Breast epithelium (tissue), 4 donors: ENCODE results near the gene FRMD3. TPM values are rescaled to one million over a fixed set of nuclear protein-coding genes. Genes with fewer than 3 reads are reported as not detected.

Experiments used
- DNase-seq, 2 donors: peaks; one replicate each; pipeline ENCODE4 v3.0.0-alpha.2; 2019; ENCODE audit warnings: low spot score in 2 of 2
- H3K27ac ChIP-seq, 2 donors: fragments of 200-600 bp; sonication (generic) in 1 of 2; one replicate each; pipeline ENCODE4 v1.5.1; 2016 to 2019; ENCODE audit warnings: mild to moderate bottlenecking in 1 of 2
- H3K27me3 ChIP-seq, 2 donors: fragments of 200-600 bp; sonication (generic) in 1 of 2; one replicate each; pipeline versions ENCODE4 v1.5.1 to v1.6.0; 2017 to 2019; ENCODE audit warnings: control low read depth in 1 of 2, mild to moderate bottlenecking in 1 of 2
- H3K36me3 ChIP-seq: fragments of 200-600 bp; one replicate; pipeline ENCODE4 v1.5.1; 2019
- H3K4me1 ChIP-seq, 2 donors: fragments of 200-600 bp; sonication (generic); one replicate each; pipeline ENCODE4 v1.5.1; 2016 to 2019; ENCODE audit warnings: control low read depth in 1 of 2
- H3K4me3 ChIP-seq, 3 donors: fragments of 200-600 bp; sonication (generic); 1 replicate in 2 of 3; 2 replicates in 1 of 3; pipeline ENCODE4 v1.5.1; 2016 to 2019; ENCODE audit warnings: mild to moderate bottlenecking in 3 of 3, moderate library complexity in 2 of 3
- H3K9me3 ChIP-seq, 2 donors: fragments of 200-600 bp; sonication (generic) in 1 of 2; one replicate each; pipeline ENCODE4 v1.5.1; 2016 to 2019; ENCODE audit warnings: control low read depth in 1 of 2
- CTCF ChIP-seq, 3 donors: fragments of 450-650 bp; IDR thresholded peaks; one replicate each; pipeline ENCODE4 v1.5.1; 2016 to 2017; ENCODE audit warnings: antibody characterized with exemption in 3 of 3, mild to moderate bottlenecking in 3 of 3, moderate library complexity in 3 of 3
- POLR2A ChIP-seq: fragments of 450-650 bp; IDR thresholded peaks from one replicate; pipeline ENCODE4 v1.6.1; 2016; ENCODE audit warnings: antibody characterized with exemption, mild to moderate bottlenecking, moderate library complexity
- POLR2AphosphoS5 ChIP-seq, 3 donors: sonication (generic); formaldehyde crosslinking; IDR thresholded peaks; one replicate each; pipeline ENCODE4 v1.6.1; 2017; ENCODE audit warnings: antibody characterized with exemption in 3 of 3
- intact Hi-C: fragments of 100-400 bp; cut with DNase I; formaldehyde crosslinking; loops from one replicate; pipeline ENCODE4 v1.15.1; 2023; ENCODE audit warnings: low total_unique reads
- total RNA-seq, 3 donors: library from RNA; depleted of rRNA; stranded (reverse); fragments of >200 nt; gene quantifications; one replicate each; pipeline ENCODE4 v1.1.0, GENCODE V29; 2016

The FRMD3 gene
- total RNA-seq, 3 donors from 2014 or later = 6.3 to 14.1 (median 14.1) TPM

GRCh38 chr9:83449166-83449565 lies 89.0 kb downstream of the FRMD3 start:
- no peak for TF ChIP-seq CTCF (IDR thresholded peaks at IDR 0.05)
- no peak for TF ChIP-seq POLR2AphosphoS5 (IDR thresholded peaks at IDR 0.05)
- no peak for TF ChIP-seq POLR2A
- no peaks in the 10 kb centered on the region for H3K27me3 ChIP-seq
- H3K27ac ChIP-seq = no peak overlapping the region
- H3K9me3 ChIP-seq = no peaks in the 10 kb centered on the region
- DNase-seq = no peak
- H3K36me3 ChIP-seq = no peaks in the 10 kb centered on the region
- no peaks in the 10 kb centered on the region for H3K4me1 ChIP-seq
- H3K4me3 ChIP-seq = no peak overlapping the region
- intact Hi-C loops = no loop called here

GRCh38 chr9:83448626-83449025 lies 89.6 kb downstream of the FRMD3 start:
- intact Hi-C loops = no loop called here

GRCh38 chr9:83447351-83447750 lies 90.8 kb downstream of the FRMD3 start:
- intact Hi-C loops = no loop called here
- no peaks in the 10 kb centered on the region for H3K9me3 ChIP-seq
- H3K4me1 ChIP-seq = no peaks in the 10 kb centered on the region
- TF ChIP-seq CTCF (IDR thresholded peaks at IDR 0.05) = no peak
- no peak for TF ChIP-seq POLR2AphosphoS5 (IDR thresholded peaks at IDR 0.05)
- no peak for TF ChIP-seq POLR2A
- H3K27ac ChIP-seq = no peak overlapping the region
- H3K27me3 ChIP-seq = no peaks in the 10 kb centered on the region
- H3K4me3 ChIP-seq = no peak overlapping the region
- DNase-seq = no peak
- no peaks in the 10 kb centered on the region for H3K36me3 ChIP-seq

More at GRCh38 chr9:83448626-83449025, 89.6 kb downstream of the FRMD3 start:
- Histone ChIP-seq H3K27ac (no peak overlapping the region), H3K4me1 (no peaks in the 10 kb centered on the region), H3K36me3 (no peaks in the 10 kb centered on the region), H3K4me3 (no peak overlapping the region), H3K27me3 (no peaks in the 10 kb centered on the region), H3K9me3 (no peaks in the 10 kb centered on the region)
- TF ChIP-seq CTCF (IDR thresholded peaks at IDR 0.05) (no peak), POLR2AphosphoS5 (IDR thresholded peaks at IDR 0.05) (no peak), POLR2A (no peak)
- no peak for DNase-seq

GRCh38 chr9:83445703-83446265 lies 92.4 kb downstream of the FRMD3 start:
- Histone ChIP-seq H3K9me3 (no peaks in the 10 kb centered on the region), H3K27me3 (no peaks in the 10 kb centered on the region), H3K27ac (no peak overlapping the region), H3K4me3 (no peak overlapping the region), H3K4me1 (peaks cover 0 to 8% of the 10 kb centered on the region in 2 donors), H3K36me3 (no peaks in the 10 kb centered on the region)
- intact Hi-C loops = no loop called here
- DNase-seq = no peak
- no peak for TF ChIP-seq POLR2A

- no peaks in the 10 kb centered on the region for H3K36me3 ChIP-seq
- no peaks in the 10 kb centered on the region for H3K27me3 ChIP-seq
- no peaks in the 10 kb centered on the region for H3K9me3 ChIP-seq
- peak overlapping the region in 1 of 2 donors; percentile 9 for H3K27ac ChIP-seq
- H3K4me3 ChIP-seq = no peak overlapping the region
- intact Hi-C loops = no loop called here
- TF ChIP-seq POLR2AphosphoS5 (IDR thresholded peaks at IDR 0.05) (no peak), POLR2A (no peak), CTCF (IDR thresholded peaks at IDR 0.05) (no peak)
- peaks cover 0 to 8% of the 10 kb centered on the region in 2 donors for H3K4me1 ChIP-seq
- DNase-seq = no peak
These were observed 94.1 kb downstream of the FRMD3 start for GRCh38 chr9:83444110-83444509.

GRCh38 chr9:83441390-83441789 lies 96.8 kb downstream of the FRMD3 start:
- intact Hi-C loops = no loop called here
- H3K27ac ChIP-seq = peak overlapping the region; percentile 20 to 29
- H3K9me3 ChIP-seq = no peaks in the 10 kb centered on the region
- H3K36me3 ChIP-seq = no peaks in the 10 kb centered on the region
- no peaks in the 10 kb centered on the region for H3K27me3 ChIP-seq
- peaks cover 0 to 8% of the 10 kb centered on the region in 2 donors for H3K4me1 ChIP-seq
- H3K4me3 ChIP-seq = no peak overlapping the region
- TF ChIP-seq CTCF (IDR thresholded peaks at IDR 0.05) (no peak), POLR2AphosphoS5 (IDR thresholded peaks at IDR 0.05) (no peak), POLR2A (no peak)
- no peak for DNase-seq
